Measurements from ENCODE around the gene MAFB.

DNA sequence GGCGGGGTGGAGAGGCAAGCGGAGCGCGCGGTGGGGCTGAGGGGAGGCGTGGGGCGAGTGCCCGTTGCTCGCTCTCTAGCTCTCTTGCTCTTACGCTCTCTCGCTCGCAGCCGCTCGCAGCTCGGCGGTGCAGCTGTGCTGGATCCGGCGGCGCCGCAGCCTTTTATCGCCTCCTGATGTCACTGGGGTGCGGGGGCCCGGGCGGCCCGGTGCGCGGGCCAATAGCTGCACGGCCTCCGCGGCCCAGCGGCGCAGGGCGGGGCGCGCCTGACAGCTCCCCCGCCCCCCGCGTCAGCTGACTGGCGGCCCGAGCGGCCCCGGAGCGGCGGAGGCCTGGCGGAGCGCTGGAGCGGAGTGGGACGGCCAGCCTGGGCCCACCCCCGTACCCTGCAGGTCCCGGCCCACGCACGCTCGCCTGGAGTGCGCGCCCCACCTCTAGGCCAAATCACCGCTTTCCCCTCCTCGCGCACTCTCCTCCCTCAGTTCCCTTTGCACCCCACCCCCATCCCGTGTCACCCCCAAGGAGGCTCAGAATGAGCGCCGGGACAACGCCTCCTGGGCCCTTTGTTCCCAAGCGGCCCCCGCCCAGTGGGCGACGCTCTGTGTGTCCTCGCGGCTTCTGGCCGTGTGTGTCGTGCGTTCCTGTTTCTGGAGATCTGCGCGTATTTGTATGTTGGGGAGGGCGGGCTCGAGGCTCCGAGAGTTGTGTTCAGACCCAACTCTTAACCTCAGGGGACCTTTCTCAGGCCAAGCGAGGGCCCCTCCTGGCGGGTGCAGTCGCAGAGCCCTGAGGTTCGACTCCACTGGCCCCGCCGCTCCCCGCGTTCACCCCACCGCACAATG is at the start of gene MAFB:
- TF ChIP-seq, protein P1, sequence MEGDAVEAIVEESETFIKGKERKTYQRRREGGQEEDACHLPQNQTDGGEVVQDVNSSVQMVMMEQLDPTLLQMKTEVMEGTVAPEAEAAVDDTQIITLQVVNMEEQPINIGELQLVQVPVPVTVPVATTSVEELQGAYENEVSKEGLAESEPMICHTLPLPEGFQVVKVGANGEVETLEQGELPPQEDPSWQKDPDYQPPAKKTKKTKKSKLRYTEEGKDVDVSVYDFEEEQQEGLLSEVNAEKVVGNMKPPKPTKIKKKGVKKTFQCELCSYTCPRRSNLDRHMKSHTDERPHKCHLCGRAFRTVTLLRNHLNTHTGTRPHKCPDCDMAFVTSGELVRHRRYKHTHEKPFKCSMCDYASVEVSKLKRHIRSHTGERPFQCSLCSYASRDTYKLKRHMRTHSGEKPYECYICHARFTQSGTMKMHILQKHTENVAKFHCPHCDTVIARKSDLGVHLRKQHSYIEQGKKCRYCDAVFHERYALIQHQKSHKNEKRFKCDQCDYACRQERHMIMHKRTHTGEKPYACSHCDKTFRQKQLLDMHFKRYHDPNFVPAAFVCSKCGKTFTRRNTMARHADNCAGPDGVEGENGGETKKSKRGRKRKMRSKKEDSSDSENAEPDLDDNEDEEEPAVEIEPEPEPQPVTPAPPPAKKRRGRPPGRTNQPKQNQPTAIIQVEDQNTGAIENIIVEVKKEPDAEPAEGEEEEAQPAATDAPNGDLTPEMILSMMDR (IDR thresholded peaks at IDR 0.05 in 8 of 11, conservative IDR thresholded peaks at IDR 0.05 in 3 of 11), result no peak
- peak; percentile 93 to 98 (median 93) for TF ChIP-seq POLR2A (IDR thresholded peaks at IDR 0.05)
